HTERT RPE-1 (cell line): Measurements from ENCODE around the gene LBR.
"Not testable (repeated sequence)": the region's sequence is repeated elsewhere in the genome, so short reads cannot be mapped to it uniquely, and the experiment has no call there.

ENCODE experiments used
- in situ Hi-C: fragments of 300-500 bp; cut with MboI; formaldehyde crosslinking; loops from 4 replicates; pipeline ENCODE4 v1.14.3; 2020; ENCODE audit warnings: low sequenced_read_pairs

The LBR gene

GRCh38 chr1:225386860-225387259 is 41.0 kb downstream of the LBR start:
- in situ Hi-C loops = not testable (repeated sequence)

- in situ Hi-C loops = no loop called here
Measured at GRCh38 chr1:225380691-225381090, 47.1 kb downstream of the LBR start.

GRCh38 chr1:225378880-225379279 is 49.0 kb downstream of the LBR start:
- in situ Hi-C loops = no loop called here

- in situ Hi-C loops = no loop called here
Measured at GRCh38 chr1:225374996-225375395, 52.8 kb downstream of the LBR start.

GRCh38 chr1:225373155-225373554 is 54.7 kb downstream of the LBR start:
- in situ Hi-C loops = no loop called here

GRCh38 chr1:225371366-225372010 is 56.4 kb downstream of the LBR start:
- in situ Hi-C loops = no loop called here

- in situ Hi-C loops = no loop called here
Measured at GRCh38 chr1:225368036-225368552, 59.7 kb downstream of the LBR start.

- in situ Hi-C loops = no loop called here
Measured at GRCh38 chr1:225366552-225366951, 61.3 kb downstream of the LBR start.

GRCh38 chr1:225366018-225366417 is 61.8 kb downstream of the LBR start:
- in situ Hi-C loops = no loop called here

- in situ Hi-C loops = no loop called here
Measured at GRCh38 chr1:225364439-225364838, 63.4 kb downstream of the LBR start.

- in situ Hi-C loops = no loop called here
Measured at GRCh38 chr1:225362805-225363204, 65.0 kb downstream of the LBR start.

- in situ Hi-C loops = no loop called here
Measured at GRCh38 chr1:225361176-225361575, 66.7 kb downstream of the LBR start.

- in situ Hi-C loops = no loop called here
Measured at GRCh38 chr1:225360119-225360518, 67.7 kb downstream of the LBR start.

GRCh38 chr1:225355863-225356262 is 72.0 kb downstream of the LBR start:
- in situ Hi-C loops = no loop called here

GRCh38 chr1:225354906-225355305 is 72.9 kb downstream of the LBR start:
- in situ Hi-C loops = no loop called here
